ENCODE measurements around the gene ELF1.

GRCh38 chr13:41034881-41035280 lies 15.8 kb upstream of the ELF1 start:
- TF ChIP-seq GATA2 (IDR thresholded peaks at IDR 0.05; ENCODE audit: low read depth, low read length): no peak
- no peak for TF ChIP-seq GATA3 (IDR thresholded peaks at IDR 0.05; ENCODE audit: low read depth, low read length)

All from SH-SY5Y (cell line).